IMR-90 (cell line): Measurements from ENCODE around the gene RNF175. TPM values are rescaled to one million over a fixed set of nuclear protein-coding genes. Genes with fewer than 3 reads are reported as not detected.

Experiments
- ATAC-seq: fragments of 200-7000 bp; cut with Tn5 transposase; 2 replicates; pipeline ENCODE4 v1.9.1; 2020; ENCODE audit warnings: low read depth, mild to moderate bottlenecking, moderate library complexity
- BruUV-seq: library from RNA; stranded (reverse); fragments of 400-500 nt; replicated peaks from 2 replicates; lab custom pipeline; 2021; lab: Mats Ljungman, UMichigan
- CTCF ChIA-PET: fragments of 300-600 bp; formaldehyde crosslinking; extraction: SDS; loops from one replicate; lab custom pipeline; 2021; ENCODE audit warnings: antibody characterized with exemption; lab: Yijun Ruan, JAX
- POLR2A ChIA-PET: fragments of 300-600 bp; sonication (Branson Sonifier 250); formaldehyde crosslinking; loops from one replicate; lab custom pipeline; 2022; ENCODE audit warnings: antibody characterized with exemption; ENCODE audit not compliant: unreplicated experiment; lab: Charles Lee
- DNase-seq: peaks from one replicate; pipeline ENCODE4 v3.0.0; 2013
- H2AFZ ChIP-seq: replicated peaks from 2 replicates; pipeline ENCODE3; 2013; ENCODE audit warnings: low read length, mild to moderate bottlenecking; ENCODE audit not compliant: poor library complexity
- H2AK5ac ChIP-seq: 2 replicates; pipeline ENCODE4 v1.6.1; 2013; ENCODE audit warnings: low read depth, low read length, inconsistent platforms
- H2AK9ac ChIP-seq: replicated peaks from 2 replicates; pipeline ENCODE3; 2013; ENCODE audit warnings: mild to moderate bottlenecking, low read depth, low read length, moderate library complexity; ENCODE audit not compliant: poor library complexity
- H2BK120ac ChIP-seq: 2 replicates; pipeline ENCODE4 v1.6.1; 2013; ENCODE audit warnings: low read depth, low read length, inconsistent platforms
- H2BK15ac ChIP-seq: 3 replicates; pipeline ENCODE4 v1.6.1; 2013; ENCODE audit warnings: low read depth, low read length, inconsistent platforms
- H2BK20ac ChIP-seq: 2 replicates; pipeline ENCODE4 v1.6.1; 2013; ENCODE audit warnings: low read depth, mild to moderate bottlenecking, inconsistent platforms, low read length, moderate library complexity
- H2BK5ac ChIP-seq: 2 replicates; pipeline ENCODE4 v1.6.1; 2013; ENCODE audit warnings: mild to moderate bottlenecking, low read depth, low read length, inconsistent platforms; ENCODE audit not compliant: poor library complexity, severe bottlenecking
- H3K14ac ChIP-seq: replicated peaks from 2 replicates; pipeline ENCODE4 v1.6.1; 2013; ENCODE audit warnings: low read depth, low read length, inconsistent platforms
- H3K18ac ChIP-seq: 2 replicates; pipeline ENCODE4 v1.6.1; 2013; ENCODE audit warnings: low read depth, low read length, control low read depth
- H3K23ac ChIP-seq: 2 replicates; pipeline ENCODE4 v1.6.1; 2013; ENCODE audit warnings: low read depth, low read length, inconsistent platforms
- H3K27ac ChIP-seq: 2 replicates; pipeline ENCODE4 v1.5.1; 2013; ENCODE audit warnings: mild to moderate bottlenecking, control low read depth, low read length; ENCODE audit not compliant: insufficient read depth
- H3K27me3 ChIP-seq: 2 replicates; pipeline ENCODE4 v1.6.1; 2013; ENCODE audit warnings: low read length; ENCODE audit not compliant: control insufficient read depth, insufficient read depth
- H3K36me3 ChIP-seq: 2 replicates; pipeline ENCODE4 v1.6.1; 2013; ENCODE audit warnings: low read length, mixed read lengths; ENCODE audit not compliant: control insufficient read depth, insufficient read depth
- H3K4ac ChIP-seq: 2 replicates; pipeline ENCODE4 v1.6.1; 2013; ENCODE audit warnings: low read depth, low read length, inconsistent platforms
- H3K4me1 ChIP-seq: 2 replicates; pipeline ENCODE4 v1.6.1; 2013; ENCODE audit warnings: low read length, mixed read lengths; ENCODE audit not compliant: control insufficient read depth, insufficient read depth
- H3K4me2 ChIP-seq: 2 replicates; pipeline ENCODE4 v1.6.1; 2013; ENCODE audit warnings: low read depth, mild to moderate bottlenecking, control low read depth, low read length, moderate library complexity
- H3K4me3 ChIP-seq: 2 replicates; pipeline ENCODE4 v1.5.1; 2013; ENCODE audit warnings: low read depth, mild to moderate bottlenecking, control low read depth, low read length, moderate library complexity; ENCODE audit not compliant: insufficient read depth
- H3K56ac ChIP-seq: 2 replicates; pipeline ENCODE4 v1.6.1; 2013; ENCODE audit warnings: low read length, inconsistent platforms; ENCODE audit not compliant: insufficient read depth; ENCODE audit errors: extremely low read depth
- H3K79me1 ChIP-seq, 2 experiments: 2 replicates each; pipeline ENCODE4 v1.6.1; 2013; ENCODE audit warnings: low read length in 2 of 2, inconsistent platforms in 1 of 2, low read depth in 1 of 2
- H3K9ac ChIP-seq: 2 replicates; pipeline ENCODE4 v1.6.1; 2013; ENCODE audit warnings: low read depth, low read length, control low read depth
- H3K9me1 ChIP-seq: 2 replicates; pipeline ENCODE4 v1.6.1; 2013; ENCODE audit warnings: low read length, inconsistent platforms; ENCODE audit not compliant: insufficient read depth
- H3K9me3 ChIP-seq: 2 replicates; pipeline ENCODE4 v1.6.1; 2013; ENCODE audit warnings: low read length; ENCODE audit not compliant: control insufficient read depth, insufficient read depth
- H4K20me1 ChIP-seq: 2 replicates; pipeline ENCODE4 v1.6.1; 2013; ENCODE audit warnings: low read length, inconsistent platforms; ENCODE audit not compliant: insufficient read depth
- H4K5ac ChIP-seq: 2 replicates; pipeline ENCODE4 v1.6.1; 2013; ENCODE audit warnings: mild to moderate bottlenecking, low read depth, low read length, control low read depth
- H4K8ac ChIP-seq, 2 experiments: 2 replicates each; pipeline ENCODE4 v1.6.1; 2013; ENCODE audit warnings: low read depth in 2 of 2, low read length in 2 of 2, control low read depth in 1 of 2, inconsistent platforms in 1 of 2
- H4K91ac ChIP-seq: 2 replicates; pipeline ENCODE4 v1.6.1; 2013; ENCODE audit warnings: low read depth, low read length, inconsistent platforms; ENCODE audit not compliant: insufficient read depth
- BHLHE40 ChIP-seq: fragments of 150-350 bp; IDR thresholded peaks from 2 replicates; pipeline ENCODE4 v1.6.1; 2016; ENCODE audit warnings: mild to moderate bottlenecking, low read depth, low read length
- CEBPB ChIP-seq: IDR thresholded peaks from 2 replicates; pipeline ENCODE4 v1.6.1; 2012; ENCODE audit warnings: low read depth, low read length, improper control_type of control experiment
- CHD1 ChIP-seq: IDR thresholded peaks from 2 replicates; pipeline ENCODE4 v1.6.1; 2012; ENCODE audit warnings: low read depth, low read length, improper control_type of control experiment
- CTCF ChIP-seq: conservative IDR thresholded peaks from 2 replicates; pipeline ENCODE4 v1.5.1; 2012; ENCODE audit warnings: mild to moderate bottlenecking, low read depth, low read length, improper control_type of control experiment
- ELK1 ChIP-seq: fragments of 150-350 bp; IDR thresholded peaks from 2 replicates; pipeline ENCODE4 v1.6.1; 2016; ENCODE audit warnings: low read depth, mild to moderate bottlenecking, low read length, moderate library complexity, borderline replicate concordance
- FOS ChIP-seq: fragments of 150-350 bp; IDR thresholded peaks from 2 replicates; pipeline ENCODE4 v1.6.1; 2016; ENCODE audit warnings: low read depth, low read length
- MAFK ChIP-seq: IDR thresholded peaks from 2 replicates; pipeline ENCODE4 v1.6.1; 2012; ENCODE audit warnings: low read depth, low read length, improper control_type of control experiment
- MAZ ChIP-seq: IDR thresholded peaks from 2 replicates; pipeline ENCODE4 v1.6.1; 2012; ENCODE audit warnings: low read depth, mild to moderate bottlenecking, low read length, improper control_type of control experiment, moderate library complexity, borderline replicate concordance
- MXI1 ChIP-seq: IDR thresholded peaks from 2 replicates; pipeline ENCODE4 v1.6.1; 2012; ENCODE audit warnings: low read depth, mild to moderate bottlenecking, low read length, moderate library complexity, borderline replicate concordance
- NFE2L2 ChIP-seq: fragments of 150-350 bp; IDR thresholded peaks from 2 replicates; pipeline ENCODE4 v1.6.1; 2016; ENCODE audit warnings: low read depth, mild to moderate bottlenecking, low read length
- RAD21 ChIP-seq: IDR thresholded peaks from 2 replicates; pipeline ENCODE4 v1.6.1; 2012; ENCODE audit warnings: low read length, improper control_type of control experiment
- RFX5 ChIP-seq: IDR thresholded peaks from 2 replicates; pipeline ENCODE4 v1.8.0; 2012; ENCODE audit warnings: low read depth, mild to moderate bottlenecking, low read length, moderate library complexity
- SMC3 ChIP-seq: fragments of 150-350 bp; IDR thresholded peaks from 2 replicates; pipeline ENCODE4 v1.6.1; 2016; ENCODE audit warnings: low read depth, mild to moderate bottlenecking, antibody characterized with exemption, low read length, moderate library complexity
- USF2 ChIP-seq: fragments of 150-350 bp; IDR thresholded peaks from 2 replicates; pipeline ENCODE4 v1.6.1; 2017; ENCODE audit warnings: mild to moderate bottlenecking, antibody characterized with exemption, low read length, low read depth
- WGBS, 2 experiments: methylation state at CpG; one replicate each; pipeline versions ENCODE4 v1.1.5 to v1.1.7; 2013; ENCODE audit warnings: missing lambda C conversion rate in 2 of 2; ENCODE audit not compliant: insufficient read length in 1 of 2; ENCODE audit errors: extremely low coverage in 2 of 2; 5-methylcytosine and 5-hydroxymethylcytosine counted together
- dilution Hi-C: fragments of 300-500 bp; cut with HindIII; formaldehyde crosslinking; loops from one replicate; pipeline ENCODE4 v1.14.3; 2018; ENCODE audit warnings: low sequenced_read_pairs; ENCODE audit not compliant: unreplicated experiment
- in situ Hi-C: fragments of 300-500 bp; cut with MboI; formaldehyde crosslinking; loops from 3 replicates; pipeline ENCODE4 v1.14.3; 2019; ENCODE audit warnings: low sequenced_read_pairs, inconsistent platforms, mixed read lengths
- intact Hi-C: fragments of 100-400 bp; cut with micrococcal nuclease; formaldehyde crosslinking; loops from 2 replicates; pipeline ENCODE4 v1.10.0; 2022
- polyA plus RNA-seq, 3 experiments: library from polyadenylated mRNA; depleted of rRNA; stranded (reverse); fragments of >200 nt; gene quantifications; 2 replicates each; pipeline ENCODE4 v1.2.3, GENCODE V29; 2012; ENCODE audit warnings: low replicate concordance in 1 of 3
- total RNA-seq: library from RNA; depleted of rRNA; stranded (reverse); fragments of >200 nt; gene quantifications from 2 replicates; pipeline ENCODE4 v1.2.3, GENCODE V29; 2012

The RNF175 gene
- total and polyA plus RNA-seq, 2 of the 4 experiments (the other 2 are of a cell fraction): not detected

- no peak overlapping the region for H4K91ac ChIP-seq
- H3K27ac ChIP-seq: no peak overlapping the region
- no peak overlapping the region for H4K8ac ChIP-seq
- BruUV-seq: no TSS peak
- H2BK15ac ChIP-seq: no peak overlapping the region
- no CpG with 5 or more reads among the region's 2 CpGs for WGBS, 2 experiments
- H2AK9ac ChIP-seq: no peak overlapping the region
- H2BK120ac ChIP-seq: no peak overlapping the region
- no peaks in the 10 kb centered on the region for H3K9me3 ChIP-seq
- no peak overlapping the region for H3K18ac ChIP-seq
- dilution Hi-C loops: no loop called here
- no peak overlapping the region for H2AFZ ChIP-seq
- no peak for TF ChIP-seq USF2
- no peak for TF ChIP-seq FOS
- no peak for TF ChIP-seq CTCF
- TF ChIP-seq RFX5: no peak
- TF ChIP-seq SMC3: no peak
- TF ChIP-seq NFE2L2: no peak
- TF ChIP-seq MAFK: no peak
- TF ChIP-seq MXI1: no peak
- TF ChIP-seq MAZ: no peak
- no peak for TF ChIP-seq RAD21
- TF ChIP-seq CHD1: no peak
- no peak for TF ChIP-seq ELK1
- TF ChIP-seq CEBPB: no peak
- TF ChIP-seq BHLHE40: no peak
- no peaks in the 10 kb centered on the region for H3K27me3 ChIP-seq
- no peak overlapping the region for H4K5ac ChIP-seq
- in situ Hi-C loops: no loop called here
- H3K9me1 ChIP-seq: no peaks in the 10 kb centered on the region
- no peak overlapping the region for H2BK5ac ChIP-seq
- H3K9ac ChIP-seq: no peak overlapping the region
- POLR2A ChIA-PET: no interaction called here
- DNase-seq (no peak), ATAC-seq (no peak)
- H3K4me2 ChIP-seq: no peak overlapping the region
- H2BK20ac ChIP-seq: no peak overlapping the region
- no peak overlapping the region for H3K56ac ChIP-seq
- no peak overlapping the region for H3K23ac ChIP-seq
- no peak overlapping the region for H3K4ac ChIP-seq
- H4K20me1 ChIP-seq: no peaks in the 10 kb centered on the region
- CTCF ChIA-PET: no interaction called here
- no peaks in the 10 kb centered on the region for H3K36me3 ChIP-seq
- H3K79me1 ChIP-seq: no peaks in the 10 kb centered on the region
- intact Hi-C loops: no loop called here
- no peak overlapping the region for H3K4me3 ChIP-seq
- no peaks in the 10 kb centered on the region for H3K4me1 ChIP-seq
- no peak overlapping the region for H3K14ac ChIP-seq
- H2AK5ac ChIP-seq: no peak overlapping the region
Observed at GRCh38 chr4:153729895-153730294, 29.9 kb downstream of the RNF175 start.
